HL-60 (cell line): ENCODE data around the gene PELI2.

Source experiments
- DNase-seq, 2 experiments: peaks; one replicate each; pipeline ENCODE4 v3.0.0-alpha.2; 2010 to 2020; ENCODE audit warnings: low read depth in 1 of 2, low spot score in 1 of 2
- H3K27ac ChIP-seq: fragments of 250-450 bp; sonication (Bioruptor Pico); replicated peaks from 2 replicates; pipeline ENCODE4 v1.5.1; 2020; ENCODE audit warnings: mild to moderate bottlenecking, moderate library complexity
- H3K27me3 ChIP-seq: fragments of 250-450 bp; sonication (Bioruptor Pico); 2 replicates; pipeline ENCODE4 v1.5.1; 2021; ENCODE audit warnings: mild to moderate bottlenecking, moderate library complexity; ENCODE audit not compliant: insufficient read depth, poor library complexity, severe bottlenecking
- H3K4me3 ChIP-seq: replicated peaks from 2 replicates; pipeline ENCODE4 v1.5.1; 2011; ENCODE audit warnings: mild to moderate bottlenecking, control low read depth, low read length; ENCODE audit not compliant: insufficient read depth
- GABPA ChIP-seq: IDR thresholded peaks from 2 replicates; pipeline ENCODE4 v1.6.1; 2012; ENCODE audit warnings: low read depth
- POLR2AphosphoS5 ChIP-seq: IDR thresholded peaks from 2 replicates; pipeline ENCODE4 v1.6.1; 2012; ENCODE audit warnings: low read depth
- SPI1 ChIP-seq: IDR thresholded peaks from 2 replicates; pipeline ENCODE4 v1.6.1; 2012; ENCODE audit warnings: low read depth, mild to moderate bottlenecking, borderline replicate concordance
- TF ChIP-seq, protein P1 (sequence below): IDR thresholded peaks from one replicate; pipeline ENCODE4 v1.5.1; 2011; ENCODE audit warnings: low read length, control low read depth, inconsistent platforms; ENCODE audit not compliant: insufficient read depth
- TF ChIP-seq, protein P2 (sequence below): IDR thresholded peaks from 2 replicates; pipeline ENCODE4 v1.6.1; 2012; ENCODE audit warnings: low read depth; ENCODE audit not compliant: insufficient replicate concordance

The PELI2 gene

DNA sequence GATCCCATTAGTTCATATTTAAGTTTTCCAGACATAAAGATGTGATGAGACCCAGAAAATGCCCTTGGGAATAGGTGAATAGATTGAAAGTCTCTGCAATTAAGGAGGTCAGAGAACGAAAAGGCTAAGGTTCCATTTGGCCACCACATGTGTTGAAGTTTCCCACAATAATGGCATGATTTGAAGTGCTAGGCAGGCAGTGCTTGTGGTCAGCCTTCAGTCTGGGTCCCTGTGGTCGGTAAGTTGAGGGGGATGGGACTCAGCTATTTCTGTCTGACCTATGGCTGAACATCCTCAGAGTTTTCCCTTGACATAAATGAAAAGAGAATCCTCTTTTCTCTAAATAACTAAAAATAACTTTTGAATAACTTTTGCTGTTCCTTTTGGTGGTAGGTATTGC, 92.4 kb downstream of the PELI2 start:
- Histone ChIP-seq H3K4me3 (no peak overlapping the region), H3K27me3 (no peaks in the 10 kb centered on the region), H3K27ac (no peak overlapping the region)
- DNase-seq: no peak
- TF ChIP-seq, protein P1, sequence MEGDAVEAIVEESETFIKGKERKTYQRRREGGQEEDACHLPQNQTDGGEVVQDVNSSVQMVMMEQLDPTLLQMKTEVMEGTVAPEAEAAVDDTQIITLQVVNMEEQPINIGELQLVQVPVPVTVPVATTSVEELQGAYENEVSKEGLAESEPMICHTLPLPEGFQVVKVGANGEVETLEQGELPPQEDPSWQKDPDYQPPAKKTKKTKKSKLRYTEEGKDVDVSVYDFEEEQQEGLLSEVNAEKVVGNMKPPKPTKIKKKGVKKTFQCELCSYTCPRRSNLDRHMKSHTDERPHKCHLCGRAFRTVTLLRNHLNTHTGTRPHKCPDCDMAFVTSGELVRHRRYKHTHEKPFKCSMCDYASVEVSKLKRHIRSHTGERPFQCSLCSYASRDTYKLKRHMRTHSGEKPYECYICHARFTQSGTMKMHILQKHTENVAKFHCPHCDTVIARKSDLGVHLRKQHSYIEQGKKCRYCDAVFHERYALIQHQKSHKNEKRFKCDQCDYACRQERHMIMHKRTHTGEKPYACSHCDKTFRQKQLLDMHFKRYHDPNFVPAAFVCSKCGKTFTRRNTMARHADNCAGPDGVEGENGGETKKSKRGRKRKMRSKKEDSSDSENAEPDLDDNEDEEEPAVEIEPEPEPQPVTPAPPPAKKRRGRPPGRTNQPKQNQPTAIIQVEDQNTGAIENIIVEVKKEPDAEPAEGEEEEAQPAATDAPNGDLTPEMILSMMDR: no peak
- no peak for TF ChIP-seq POLR2AphosphoS5
- TF ChIP-seq, protein P2, sequence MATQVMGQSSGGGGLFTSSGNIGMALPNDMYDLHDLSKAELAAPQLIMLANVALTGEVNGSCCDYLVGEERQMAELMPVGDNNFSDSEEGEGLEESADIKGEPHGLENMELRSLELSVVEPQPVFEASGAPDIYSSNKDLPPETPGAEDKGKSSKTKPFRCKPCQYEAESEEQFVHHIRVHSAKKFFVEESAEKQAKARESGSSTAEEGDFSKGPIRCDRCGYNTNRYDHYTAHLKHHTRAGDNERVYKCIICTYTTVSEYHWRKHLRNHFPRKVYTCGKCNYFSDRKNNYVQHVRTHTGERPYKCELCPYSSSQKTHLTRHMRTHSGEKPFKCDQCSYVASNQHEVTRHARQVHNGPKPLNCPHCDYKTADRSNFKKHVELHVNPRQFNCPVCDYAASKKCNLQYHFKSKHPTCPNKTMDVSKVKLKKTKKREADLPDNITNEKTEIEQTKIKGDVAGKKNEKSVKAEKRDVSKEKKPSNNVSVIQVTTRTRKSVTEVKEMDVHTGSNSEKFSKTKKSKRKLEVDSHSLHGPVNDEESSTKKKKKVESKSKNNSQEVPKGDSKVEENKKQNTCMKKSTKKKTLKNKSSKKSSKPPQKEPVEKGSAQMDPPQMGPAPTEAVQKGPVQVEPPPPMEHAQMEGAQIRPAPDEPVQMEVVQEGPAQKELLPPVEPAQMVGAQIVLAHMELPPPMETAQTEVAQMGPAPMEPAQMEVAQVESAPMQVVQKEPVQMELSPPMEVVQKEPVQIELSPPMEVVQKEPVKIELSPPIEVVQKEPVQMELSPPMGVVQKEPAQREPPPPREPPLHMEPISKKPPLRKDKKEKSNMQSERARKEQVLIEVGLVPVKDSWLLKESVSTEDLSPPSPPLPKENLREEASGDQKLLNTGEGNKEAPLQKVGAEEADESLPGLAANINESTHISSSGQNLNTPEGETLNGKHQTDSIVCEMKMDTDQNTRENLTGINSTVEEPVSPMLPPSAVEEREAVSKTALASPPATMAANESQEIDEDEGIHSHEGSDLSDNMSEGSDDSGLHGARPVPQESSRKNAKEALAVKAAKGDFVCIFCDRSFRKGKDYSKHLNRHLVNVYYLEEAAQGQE: no peak
- TF ChIP-seq GABPA: no peak
- no peak for TF ChIP-seq SPI1

DNA sequence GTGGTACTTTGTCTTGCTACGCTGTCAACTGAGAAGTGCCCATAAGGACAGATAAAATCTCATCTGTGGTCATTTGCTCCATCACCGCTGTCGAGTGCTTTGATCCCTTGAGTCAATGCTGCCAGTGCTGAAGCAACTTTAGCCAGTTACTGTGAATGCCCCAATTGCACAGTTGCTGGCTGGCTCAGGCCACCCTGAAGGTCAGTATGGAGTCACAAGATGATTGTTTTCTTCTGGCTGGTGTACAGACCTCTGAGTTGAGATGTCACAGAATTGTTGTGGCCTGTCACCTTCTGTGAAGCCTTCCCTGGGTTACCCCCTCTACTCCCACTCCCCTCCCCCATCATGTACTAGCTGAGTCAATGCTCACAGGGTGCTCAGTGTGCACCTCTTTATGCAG, 92.9 kb downstream of the PELI2 start:
- Histone ChIP-seq H3K4me3 (no peak overlapping the region), H3K27ac (no peak overlapping the region), H3K27me3 (no peaks in the 10 kb centered on the region)
- TF ChIP-seq POLR2AphosphoS5 (no peak), SPI1 (no peak)
- TF ChIP-seq, protein P2: no peak
- TF ChIP-seq, protein P1: no peak
- DNase-seq: no peak

DNA sequence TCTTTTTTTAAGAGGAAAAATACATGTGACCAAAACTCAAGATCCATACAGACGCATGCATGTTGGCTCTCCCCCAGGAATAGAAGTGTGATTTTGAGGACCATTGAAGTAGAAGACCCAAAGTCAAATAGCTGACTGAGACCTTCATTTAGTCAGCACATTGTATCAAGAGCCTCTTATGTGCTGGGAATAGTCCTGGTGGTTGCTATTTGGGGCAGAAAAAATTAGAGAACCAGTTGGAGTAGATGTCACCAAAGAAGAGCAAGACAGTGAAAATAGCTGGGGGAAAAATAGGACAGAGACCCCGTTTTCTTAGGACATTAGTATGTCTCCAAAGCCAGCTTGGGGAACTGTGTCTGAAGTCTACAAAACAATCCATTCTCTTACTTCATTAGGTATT, 93.6 kb downstream of the PELI2 start:
- Histone ChIP-seq H3K27ac (no peak overlapping the region), H3K27me3 (no peaks in the 10 kb centered on the region), H3K4me3 (no peak overlapping the region)
- DNase-seq: no peak
- TF ChIP-seq, protein P1: no peak
- no peak for TF ChIP-seq SPI1
- TF ChIP-seq POLR2AphosphoS5: no peak
- TF ChIP-seq, protein P2: no peak
- no peak for TF ChIP-seq GABPA
